Kidney (tissue), 14 donors: ENCODE measurements around the gene GGA2. TPM values are rescaled to one million over a fixed set of nuclear protein-coding genes. Genes with fewer than 3 reads are reported as not detected.

Experiments
- DNase-seq, 5 donors: peaks; one replicate each; pipeline ENCODE4 v3.0.0-alpha.2; 2013 to 2020
- FAIRE-seq: peaks from 2 replicates; lab custom pipeline; 2012; peaks lifted over from hg19 to GRCh38; lab: Jason Lieb, UNC
- H3K27ac ChIP-seq, 2 donors: one replicate each; pipeline ENCODE4 v1.7.0; 2013; ENCODE audit warnings: low read depth in 2 of 2, low read length in 2 of 2, inconsistent platforms in 1 of 2
- H3K27me3 ChIP-seq: one replicate; pipeline ENCODE4 v1.7.1; 2013; ENCODE audit warnings: low read length, inconsistent platforms; ENCODE audit not compliant: control insufficient read depth, insufficient read depth
- H3K36me3 ChIP-seq, 3 donors: one replicate each; pipeline versions ENCODE4 v1.7.0 to v1.7.1; 2013; ENCODE audit warnings: low read length in 3 of 3, control low read depth in 1 of 3, inconsistent platforms in 1 of 3; ENCODE audit not compliant: insufficient read depth in 3 of 3, control insufficient read depth in 2 of 3
- H3K4me1 ChIP-seq, 3 donors: one replicate each; pipeline versions ENCODE4 v1.7.0 to v1.7.1; 2013; ENCODE audit warnings: low read length in 3 of 3, inconsistent platforms in 1 of 3, low read depth in 1 of 3; ENCODE audit not compliant: control insufficient read depth in 2 of 3, insufficient read depth in 2 of 3
- H3K4me3 ChIP-seq, 3 donors: one replicate each; pipeline versions ENCODE4 v1.7.0 to v1.8.1; 2013; ENCODE audit warnings: low read length in 3 of 3, control low read depth in 1 of 3, inconsistent platforms in 1 of 3
- H3K9ac ChIP-seq, 3 donors: one replicate each; pipeline versions ENCODE4 v1.7.0 to v1.7.1; 2013; ENCODE audit warnings: low read length in 3 of 3, control low read depth in 1 of 3, inconsistent platforms in 1 of 3
- H3K9me3 ChIP-seq, 3 donors: one replicate each; pipeline versions ENCODE4 v1.7.0 to v1.7.1; 2013; ENCODE audit warnings: low read length in 3 of 3, control low read depth in 1 of 3, inconsistent platforms in 1 of 3; ENCODE audit not compliant: control insufficient read depth in 2 of 3, insufficient read depth in 1 of 3
- CTCF ChIP-seq: IDR thresholded peaks from 3 replicates; pipeline ENCODE4 v1.5.1; 2012; ENCODE audit warnings: mild to moderate bottlenecking, moderate library complexity, borderline replicate concordance; ENCODE audit not compliant: insufficient read depth; ENCODE audit errors: extremely low read depth
- intact Hi-C: fragments of 100-400 bp; cut with DNase I; formaldehyde crosslinking; loops from one replicate; pipeline ENCODE4 v1.11.1; 2022
- polyA plus RNA-seq: library from polyadenylated mRNA; stranded (reverse); fragments of 350-450 nt; fragmentation: Illumina TruSeq; extraction: RNeasy Lipid Tissue Mini Kit (QIAGEN cat#74804); gene quantifications from one replicate; pipeline ENCODE4 v1.2.3, GENCODE V29; 2014; ENCODE audit warnings: low read depth, low replicate concordance; ENCODE audit not compliant: insufficient read depth
- total RNA-seq: library from RNA; stranded (reverse); fragmentation: NEBNext Ultra II Directional; extraction: Animal tissue kit (Norgen Biotek cat#: 25700); gene quantifications from one replicate; pipeline ENCODE4 v1.2.1, GENCODE V29; 2021
- donor health status: control.
- donor health status: control.
- donor health status: control.
- donor health status: control.
- donor health status: control.
- donor health status: DM: yes; HTN: yes; CAD: no.
- donor health status: Normal renal cell carcinoma (clear cell type).

The GGA2 gene
- total and polyA plus RNA-seq, 2 donors from 2014 or later: 43.5 to 79.9 TPM

- no peak for TF ChIP-seq CTCF
- no peak for DNase-seq
- Histone ChIP-seq H3K27ac (no peak overlapping the region), H3K9me3 (no peaks in the 10 kb centered on the region), H3K36me3 (peaks cover 12 to 88% (median 63%) of the 10 kb centered on the region in 3 donors), H3K9ac (no peak overlapping the region), H3K4me3 (no peak overlapping the region), H3K27me3 (no peaks in the 10 kb centered on the region), H3K4me1 (peaks cover 0 to under 1% (median 0%) of the 10 kb centered on the region in 3 donors)
- intact Hi-C loops: no loop called here
- FAIRE-seq: no peak
Observed at GRCh38 chr16:23486480-23486879, 23.8 kb downstream of the GGA2 start.

GRCh38 chr16:23485841-23486240 lies 24.5 kb downstream of the GGA2 start:
- no peak overlapping the region for H3K4me3 ChIP-seq
- no peaks in the 10 kb centered on the region for H3K4me1 ChIP-seq
- no peak for FAIRE-seq
- no peak overlapping the region for H3K9ac ChIP-seq
- no peak overlapping the region for H3K27ac ChIP-seq
- peaks cover 12 to 88% (median 60%) of the 10 kb centered on the region in 3 donors for H3K36me3 ChIP-seq
- no peak for TF ChIP-seq CTCF
- H3K9me3 ChIP-seq: no peaks in the 10 kb centered on the region
- no peaks in the 10 kb centered on the region for H3K27me3 ChIP-seq
- DNase-seq: no peak
- intact Hi-C loops: no loop called here

GRCh38 chr16:23485257-23485614 lies 25.1 kb downstream of the GGA2 start:
- no peak for FAIRE-seq
- intact Hi-C loops: no loop called here

More at GRCh38 chr16:23485257-23485614, 25.1 kb downstream of the GGA2 start:
- no peak overlapping the region for H3K4me3 ChIP-seq
- TF ChIP-seq CTCF: no peak
- no peaks in the 10 kb centered on the region for H3K9me3 ChIP-seq
- DNase-seq: no peak
- H3K9ac ChIP-seq: no peak overlapping the region
- H3K27me3 ChIP-seq: no peaks in the 10 kb centered on the region
- no peaks in the 10 kb centered on the region for H3K4me1 ChIP-seq
- H3K27ac ChIP-seq: no peak overlapping the region
- H3K36me3 ChIP-seq: peaks cover 12 to 90% (median 64%) of the 10 kb centered on the region in 3 donors
